Keratinocyte (primary cell): ENCODE data around the gene STK17A. TPM values are rescaled to one million over a fixed set of nuclear protein-coding genes. Genes with fewer than 3 reads are reported as not detected.
"Not testable (repeated sequence)": the region's sequence is repeated elsewhere in the genome, so short reads cannot be mapped to it uniquely, and the experiment has no call there.

Experiments
- DNase-seq: peaks from one replicate; pipeline ENCODE4 v3.0.0-alpha.2; 2011; ENCODE audit warnings: low read depth, missing footprints, low spot score
- FAIRE-seq: peaks from 2 replicates; lab custom pipeline; 2011; peaks lifted over from hg19 to GRCh38; lab: Jason Lieb, UNC
- H2AFZ ChIP-seq: 2 replicates; pipeline ENCODE4 v1.6.0; 2012; ENCODE audit warnings: low read length, control low read depth, inconsistent platforms; ENCODE audit not compliant: control insufficient read depth
- H3K27ac ChIP-seq: 2 replicates; pipeline ENCODE4 v1.5.1; 2011; ENCODE audit warnings: low read length; ENCODE audit not compliant: control insufficient read depth, insufficient read depth
- H3K27me3 ChIP-seq: 3 replicates; pipeline ENCODE4 v1.6.0; 2011; ENCODE audit warnings: low read length; ENCODE audit not compliant: control insufficient read depth, insufficient read depth; ENCODE audit errors: extremely low read depth
- H3K36me3 ChIP-seq, 2 experiments: 2 replicates in 1 of 2; 3 replicates in 1 of 2; pipeline ENCODE4 v1.5.1; 2011; ENCODE audit warnings: low read length in 2 of 2, mild to moderate bottlenecking in 1 of 2; ENCODE audit not compliant: control insufficient read depth in 2 of 2, insufficient read depth in 2 of 2; ENCODE audit errors: extremely low read depth in 1 of 2
- H3K4me1 ChIP-seq: 3 replicates; pipeline ENCODE4 v1.5.1; 2011; ENCODE audit warnings: low read length; ENCODE audit not compliant: control insufficient read depth, insufficient read depth; ENCODE audit errors: extremely low read depth
- H3K4me2 ChIP-seq: 3 replicates; pipeline ENCODE4 v1.6.0; 2011; ENCODE audit warnings: low read depth, low read length; ENCODE audit not compliant: control insufficient read depth, insufficient read depth; ENCODE audit errors: extremely low read depth
- H3K4me3 ChIP-seq, 3 experiments: fragments of 200-600 bp in 1 of 3; sonication (generic) in 1 of 3; 2 replicates in 2 of 3; 3 replicates in 1 of 3; pipeline ENCODE4 v1.5.1; 2011 to 2016; ENCODE audit warnings: low read length in 3 of 3, mild to moderate bottlenecking in 3 of 3, control low read depth in 2 of 3, inconsistent platforms in 1 of 3, low read depth in 1 of 3, mixed read lengths in 1 of 3, mixed run types in 1 of 3, moderate library complexity in 1 of 3; ENCODE audit not compliant: control insufficient read depth in 2 of 3, insufficient read depth in 2 of 3; ENCODE audit errors: extremely low read depth in 1 of 3
- H3K79me2 ChIP-seq: 2 replicates; pipeline ENCODE4 v1.6.0; 2012; ENCODE audit warnings: low read length; ENCODE audit not compliant: control insufficient read depth, insufficient read depth
- H3K9ac ChIP-seq: 3 replicates; pipeline ENCODE4 v1.6.0; 2011; ENCODE audit warnings: low read length; ENCODE audit not compliant: control insufficient read depth, insufficient read depth; ENCODE audit errors: extremely low read depth
- H3K9me1 ChIP-seq: 3 replicates; pipeline ENCODE4 v1.6.0; 2011; ENCODE audit warnings: low read length; ENCODE audit not compliant: control insufficient read depth, insufficient read depth; ENCODE audit errors: extremely low read depth
- H3K9me3 ChIP-seq: 2 replicates; pipeline ENCODE4 v1.5.1; 2012; ENCODE audit warnings: low read depth, low read length; ENCODE audit not compliant: control insufficient read depth
- H4K20me1 ChIP-seq: 3 replicates; pipeline ENCODE4 v1.6.0; 2011; ENCODE audit warnings: low read length; ENCODE audit not compliant: control insufficient read depth, insufficient read depth; ENCODE audit errors: extremely low read depth
- EZH2 ChIP-seq: IDR thresholded peaks from one replicate; pipeline ENCODE4 v1.6.1; 2012; ENCODE audit warnings: inconsistent platforms, mild to moderate bottlenecking, low read length, moderate library complexity
- dilution Hi-C: fragments of 300-500 bp; cut with MboI; formaldehyde crosslinking; loops from one replicate; pipeline ENCODE4 v1.7.0; 2020; ENCODE audit warnings: low sequenced_read_pairs; ENCODE audit not compliant: extremely low pct_ligation_motif_present
- polyA plus RNA-seq, 5 experiments: library from polyadenylated mRNA; depleted of rRNA in 3 of 5; stranded (reverse) in 3 of 5; stranded (forward) in 1 of 5; unstranded in 1 of 5; fragments of >200 nt; gene quantifications; 1 replicate in 1 of 5; 2 replicates in 3 of 5; 3 replicates in 1 of 5; pipeline versions ENCODE4 v1.2.1 to v1.2.3, GENCODE V29; 2011 to 2012; ENCODE audit warnings: missing spikeins in 2 of 5, low read depth in 1 of 5, low replicate concordance in 1 of 5
- TF ChIP-seq, protein P1 (sequence below), 3 experiments: IDR thresholded peaks in 1 of 3; conservative IDR thresholded peaks in 1 of 3; optimal IDR thresholded peaks in 1 of 3; 2 replicates in 2 of 3; 3 replicates in 1 of 3; pipeline versions ENCODE3 to v1.5.1; 2011; ENCODE audit warnings: low read length in 3 of 3, mild to moderate bottlenecking in 3 of 3, moderate library complexity in 2 of 3, control low read depth in 1 of 3, inconsistent platforms in 1 of 3; ENCODE audit not compliant: insufficient read depth in 2 of 3; ENCODE audit errors: extremely low read depth in 1 of 3

The STK17A gene
- polyA plus RNA-seq, 1 donor (not counting 4 experiments of a cell fraction or from before 2014, with no cell fraction given) = 81.3 TPM

DNA sequence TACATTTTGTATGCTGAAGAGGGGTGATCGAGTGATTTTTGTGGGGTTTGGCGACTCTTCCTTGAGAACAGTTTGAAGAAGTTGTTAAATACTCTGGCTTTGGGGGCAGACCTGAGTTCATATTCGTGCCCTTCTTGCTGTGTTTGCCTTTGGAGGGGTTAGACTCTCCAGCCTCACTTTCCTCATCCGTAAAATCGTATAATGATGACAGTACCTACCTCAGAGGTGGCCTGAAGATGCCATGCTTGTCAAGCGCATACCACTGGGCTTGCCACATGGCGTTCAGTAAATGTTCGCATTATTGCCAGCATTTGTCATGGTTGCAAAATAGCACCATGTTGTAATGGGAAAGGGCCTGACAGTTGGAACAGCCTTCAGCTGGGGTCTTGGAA lies 1.3 kb downstream of the STK17A start:
- DNase-seq (no peak), FAIRE-seq (peak; percentile 68)
- peaks cover 17% of the 10 kb centered on the region for H3K4me1 ChIP-seq
- H3K36me3 ChIP-seq = peaks cover 0 to 4% of the 10 kb centered on the region in 2 experiments
- H3K4me3 ChIP-seq = peak overlapping the region; percentile 82 to 94 (median 86)
- peak overlapping the region; percentile 81 for H3K9ac ChIP-seq
- peak overlapping the region; percentile 73 for H3K27ac ChIP-seq
- no peaks in the 10 kb centered on the region for H3K9me3 ChIP-seq
- TF ChIP-seq, protein P1, sequence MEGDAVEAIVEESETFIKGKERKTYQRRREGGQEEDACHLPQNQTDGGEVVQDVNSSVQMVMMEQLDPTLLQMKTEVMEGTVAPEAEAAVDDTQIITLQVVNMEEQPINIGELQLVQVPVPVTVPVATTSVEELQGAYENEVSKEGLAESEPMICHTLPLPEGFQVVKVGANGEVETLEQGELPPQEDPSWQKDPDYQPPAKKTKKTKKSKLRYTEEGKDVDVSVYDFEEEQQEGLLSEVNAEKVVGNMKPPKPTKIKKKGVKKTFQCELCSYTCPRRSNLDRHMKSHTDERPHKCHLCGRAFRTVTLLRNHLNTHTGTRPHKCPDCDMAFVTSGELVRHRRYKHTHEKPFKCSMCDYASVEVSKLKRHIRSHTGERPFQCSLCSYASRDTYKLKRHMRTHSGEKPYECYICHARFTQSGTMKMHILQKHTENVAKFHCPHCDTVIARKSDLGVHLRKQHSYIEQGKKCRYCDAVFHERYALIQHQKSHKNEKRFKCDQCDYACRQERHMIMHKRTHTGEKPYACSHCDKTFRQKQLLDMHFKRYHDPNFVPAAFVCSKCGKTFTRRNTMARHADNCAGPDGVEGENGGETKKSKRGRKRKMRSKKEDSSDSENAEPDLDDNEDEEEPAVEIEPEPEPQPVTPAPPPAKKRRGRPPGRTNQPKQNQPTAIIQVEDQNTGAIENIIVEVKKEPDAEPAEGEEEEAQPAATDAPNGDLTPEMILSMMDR (optimal IDR thresholded peaks at IDR 0.05 in 1 of 3, IDR thresholded peaks at IDR 0.05 in 1 of 3, conservative IDR thresholded peaks at IDR 0.05 in 1 of 3; ENCODE audit: extremely low read depth in 1 of 3, insufficient read depth in 2 of 3, low read length in 3 of 3) = peak in 1 of 3 experiments; percentile 21
- TF ChIP-seq EZH2 = no peak
- peaks cover 10% of the 10 kb centered on the region for H4K20me1 ChIP-seq
- no peak overlapping the region for H2AFZ ChIP-seq
- H3K79me2 ChIP-seq = peaks cover 62% of the 10 kb centered on the region
- H3K27me3 ChIP-seq = no peaks in the 10 kb centered on the region
- dilution Hi-C loops = no loop called here
- H3K9me1 ChIP-seq = no peaks in the 10 kb centered on the region
- H3K4me2 ChIP-seq = peak overlapping the region; percentile 89

DNA sequence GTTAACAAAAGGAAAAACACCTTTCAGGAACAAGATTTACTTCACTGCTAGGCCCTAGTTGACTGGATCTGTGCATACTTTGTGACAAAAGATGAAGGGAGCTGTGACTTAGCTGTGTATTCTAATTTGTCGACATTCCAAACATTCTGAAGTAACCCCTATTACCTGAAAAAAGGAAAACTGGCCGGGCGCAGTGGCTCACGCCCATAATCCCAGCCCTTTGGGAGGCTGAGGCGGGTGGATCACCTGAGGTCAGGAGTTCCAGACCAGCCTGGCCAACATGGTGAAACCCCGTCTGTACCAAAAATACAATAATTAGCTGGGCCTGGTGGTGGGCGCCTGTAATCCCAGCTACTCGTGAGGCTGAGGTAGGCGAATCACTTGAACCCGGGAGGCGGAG lies 1.8 kb downstream of the STK17A start:
- Histone ChIP-seq H3K9ac (peak overlapping the region; percentile 81), H3K4me3 (peak overlapping the region; percentile 82 to 94 (median 86)), H3K4me1 (peaks cover 17% of the 10 kb centered on the region), H3K27ac (peak overlapping the region; percentile 73), H3K4me2 (peak overlapping the region; percentile 89), H3K79me2 (peaks cover 67% of the 10 kb centered on the region)
- dilution Hi-C loops, H2AFZ ChIP-seq, H3K9me3 ChIP-seq, H3K27me3 ChIP-seq, DNase-seq, H3K36me3 ChIP-seq, H4K20me1 ChIP-seq, H3K9me1 ChIP-seq, FAIRE-seq: not testable (repeated sequence)

DNA sequence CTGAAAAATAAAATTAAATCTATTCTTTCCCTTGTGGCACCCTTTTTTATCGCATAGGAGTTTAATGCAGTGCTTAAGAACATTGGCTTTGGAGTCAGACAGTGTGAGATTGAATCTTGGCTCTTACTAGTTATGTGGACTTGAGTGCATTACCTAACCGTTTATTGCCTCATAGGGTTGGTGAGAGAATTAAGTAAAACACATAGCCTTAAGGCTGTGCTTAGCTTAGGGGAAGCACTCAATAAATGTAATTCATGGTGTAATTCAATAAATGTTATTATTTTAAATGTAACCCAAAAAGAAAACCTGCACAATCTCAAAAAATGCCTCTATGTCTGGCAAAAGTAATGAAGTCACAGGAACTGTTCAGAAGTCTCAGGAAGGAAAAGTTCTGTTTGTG lies 2.7 kb downstream of the STK17A start:
- peak overlapping the region; percentile 81 for H3K9ac ChIP-seq
- H3K4me1 ChIP-seq = peaks cover 23% of the 10 kb centered on the region
- dilution Hi-C loops = no loop called here
- no peak for TF ChIP-seq EZH2
- TF ChIP-seq, protein P1 (optimal IDR thresholded peaks at IDR 0.05 in 1 of 3, IDR thresholded peaks at IDR 0.05 in 1 of 3, conservative IDR thresholded peaks at IDR 0.05 in 1 of 3; ENCODE audit: extremely low read depth in 1 of 3, insufficient read depth in 2 of 3, low read length in 3 of 3) = no peak
- H3K4me3 ChIP-seq = peak overlapping the region; percentile 82 to 94 (median 86)
- no peaks in the 10 kb centered on the region for H3K9me3 ChIP-seq
- H3K9me1 ChIP-seq = no peaks in the 10 kb centered on the region
- H3K27ac ChIP-seq = peak overlapping the region; percentile 73
- no peak overlapping the region for H2AFZ ChIP-seq
- no peak for FAIRE-seq
- H3K36me3 ChIP-seq = peaks cover 0 to 4% of the 10 kb centered on the region in 2 experiments
- peaks cover 10% of the 10 kb centered on the region for H4K20me1 ChIP-seq
- no peaks in the 10 kb centered on the region for H3K27me3 ChIP-seq
- peak overlapping the region; percentile 89 for H3K4me2 ChIP-seq
- DNase-seq = no peak
- H3K79me2 ChIP-seq = peaks cover 76% of the 10 kb centered on the region
